GM21723 (cell line): Measurements from ENCODE around the gene BATF3.
A peak's percentile ranks its signal among the peaks of the same experiment; 100 is the strongest.

ENCODE experiments used
- ATAC-seq: cut with Tn5 transposase; IDR thresholded peaks from one replicate; pipeline ENCODE4 v1.9.1; 2021; ENCODE audit warnings: mild to moderate bottlenecking, moderate library complexity; ENCODE audit not compliant: unreplicated experiment

The BATF3 gene

GRCh38 chr1:212686069-212686468 lies 13.6 kb downstream of the BATF3 start:
- no peak for ATAC-seq

- ATAC-seq = no peak
Observed at GRCh38 chr1:212685429-212685828, 14.2 kb downstream of the BATF3 start.

DNA sequence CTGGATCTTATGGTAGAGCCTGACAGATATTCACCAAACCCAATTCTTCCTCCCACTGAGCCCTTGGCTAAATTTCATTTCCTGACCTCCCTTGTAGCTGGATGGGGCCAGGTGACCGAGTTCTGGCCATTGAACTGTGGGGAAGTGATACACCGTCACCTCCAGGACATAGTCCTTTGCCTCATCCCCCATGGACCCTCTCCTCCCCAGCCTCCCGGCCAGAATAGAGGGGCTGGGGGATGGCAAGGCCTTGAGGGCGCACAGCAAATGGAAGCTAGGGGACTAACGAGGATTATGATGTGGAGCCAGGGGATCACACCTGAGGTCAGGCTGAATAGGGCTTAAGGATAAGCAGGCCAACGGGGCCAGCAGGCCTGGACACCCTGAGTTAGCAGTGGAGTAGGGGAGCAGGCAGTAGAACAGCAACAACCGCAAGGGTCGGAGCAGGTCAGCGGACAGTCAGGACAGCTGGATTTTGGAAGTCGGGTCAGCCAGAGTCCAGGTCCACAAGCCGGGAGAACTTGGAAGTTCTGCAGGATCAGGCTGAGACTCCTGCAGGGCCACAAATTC lies 15.0 kb downstream of the BATF3 start:
- no peak for ATAC-seq

DNA sequence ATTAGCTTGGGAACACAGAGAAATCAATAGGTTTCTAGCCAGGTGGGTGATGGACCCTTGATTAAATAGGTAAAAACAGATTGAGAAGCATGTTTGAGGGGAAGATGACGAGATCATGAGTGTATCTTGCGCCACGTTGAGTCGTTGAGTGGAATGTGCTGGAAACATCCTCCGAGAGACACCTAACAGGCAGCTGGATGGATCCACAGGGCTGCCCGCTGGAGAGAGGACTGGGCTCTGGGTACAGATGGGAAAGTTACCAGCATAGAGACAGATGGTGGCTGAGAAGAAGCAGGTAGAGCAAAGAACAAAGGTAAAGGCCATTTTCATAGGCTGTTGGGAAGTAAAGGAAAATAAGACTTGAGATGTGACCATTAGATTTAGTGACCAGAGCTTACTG lies 15.6 kb downstream of the BATF3 start:
- no peak for ATAC-seq

GRCh38 chr1:212683357-212683722 lies 16.3 kb downstream of the BATF3 start:
- ATAC-seq = peak; percentile 67

DNA sequence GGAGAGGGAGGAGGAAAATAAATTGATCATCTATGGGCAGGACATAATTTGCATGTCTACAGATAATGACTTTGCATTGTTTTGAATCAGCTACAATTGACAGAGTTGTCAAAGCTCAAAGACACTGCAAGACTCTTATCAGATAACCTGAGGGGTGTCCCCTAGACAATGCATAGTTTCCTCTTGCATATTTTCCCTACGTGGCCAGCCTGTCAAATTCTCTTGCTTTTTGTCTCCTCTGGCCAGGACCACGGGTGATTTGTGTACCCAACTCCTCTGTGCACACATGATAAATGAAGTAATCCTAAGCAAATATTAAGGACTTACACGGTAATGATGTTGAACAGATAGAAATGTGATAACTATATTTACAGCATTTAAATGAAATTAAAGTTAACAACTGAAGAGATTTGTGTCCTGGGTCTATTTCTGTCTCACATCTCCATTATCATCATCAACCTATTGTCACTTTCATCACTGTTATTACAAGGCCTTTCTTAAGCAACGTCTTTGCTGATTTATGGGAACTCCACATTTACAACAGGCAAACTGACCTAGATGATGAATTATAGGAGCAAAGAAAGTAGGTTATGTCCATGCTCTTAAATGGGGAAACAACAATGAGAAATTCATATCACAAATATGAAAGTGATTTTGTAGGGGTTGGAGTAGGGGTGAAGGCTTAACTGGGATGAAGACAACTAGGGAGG lies 18.8 kb downstream of the BATF3 start:
- no peak for ATAC-seq

DNA sequence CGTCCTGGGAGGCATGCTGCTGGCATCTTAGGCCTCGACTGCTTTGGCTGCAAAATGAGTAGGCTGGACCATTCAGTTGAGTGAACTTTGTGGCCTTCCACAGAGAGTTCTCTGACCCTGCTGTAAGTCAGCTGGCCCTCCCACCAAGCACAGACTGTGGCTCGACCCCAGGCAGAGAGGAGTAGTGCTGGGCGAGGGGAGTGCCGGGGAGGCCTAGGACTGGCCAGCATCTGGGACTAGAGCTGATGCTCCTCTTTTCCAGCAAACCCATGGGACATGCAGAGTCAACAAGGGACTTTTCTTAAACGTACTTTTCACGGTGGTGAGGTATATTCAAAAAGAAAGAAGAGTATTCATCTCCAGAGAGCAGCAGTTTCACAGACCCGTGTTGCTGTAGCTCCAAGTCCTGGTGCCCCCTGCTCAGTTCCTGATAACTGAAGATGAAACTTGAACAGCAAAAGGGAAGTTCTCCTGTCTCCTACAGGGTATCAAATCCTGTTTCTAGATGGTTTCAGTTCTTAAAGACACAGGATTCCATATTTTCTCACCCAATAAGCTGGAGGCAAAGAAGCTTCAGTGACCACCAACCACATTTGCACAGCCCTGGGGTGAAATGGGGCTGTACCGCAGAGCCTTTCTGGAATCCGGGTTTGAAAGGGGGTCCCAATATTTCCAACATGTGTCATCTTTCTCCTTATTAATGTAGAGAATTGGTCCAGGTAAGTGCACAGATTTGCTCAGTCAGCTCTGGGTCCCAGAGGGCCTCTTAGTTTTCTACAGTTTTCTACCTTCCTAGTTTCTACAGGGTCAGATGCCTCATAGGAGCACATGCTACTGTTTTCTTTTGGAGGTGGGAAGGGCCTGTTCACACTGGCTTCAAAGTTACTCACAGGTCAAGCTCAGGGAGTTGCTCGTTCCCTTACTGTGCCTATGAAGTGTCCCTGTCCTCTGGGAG lies 20.9 kb downstream of the BATF3 start:
- ATAC-seq = peak; percentile 67

DNA sequence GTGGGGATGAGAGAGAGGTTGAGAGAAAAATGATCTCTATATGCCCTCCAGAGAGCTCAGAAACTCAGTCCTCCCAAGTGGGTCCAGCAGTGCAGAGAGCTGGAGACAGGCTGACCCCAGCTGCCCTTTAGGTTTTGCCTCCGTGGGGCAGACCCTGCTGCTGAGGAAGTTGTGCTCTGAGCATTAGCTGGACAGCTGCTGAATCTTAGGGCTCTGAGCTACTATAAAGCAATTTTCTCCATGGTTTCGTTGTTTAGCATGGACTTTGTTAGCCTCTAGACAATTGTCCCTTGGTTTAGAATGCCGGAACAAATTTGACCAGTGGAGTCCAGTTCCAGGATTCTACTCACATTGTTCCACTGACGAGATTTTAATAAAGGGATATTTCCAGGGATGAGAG lies 22.1 kb downstream of the BATF3 start:
- ATAC-seq = no peak

DNA sequence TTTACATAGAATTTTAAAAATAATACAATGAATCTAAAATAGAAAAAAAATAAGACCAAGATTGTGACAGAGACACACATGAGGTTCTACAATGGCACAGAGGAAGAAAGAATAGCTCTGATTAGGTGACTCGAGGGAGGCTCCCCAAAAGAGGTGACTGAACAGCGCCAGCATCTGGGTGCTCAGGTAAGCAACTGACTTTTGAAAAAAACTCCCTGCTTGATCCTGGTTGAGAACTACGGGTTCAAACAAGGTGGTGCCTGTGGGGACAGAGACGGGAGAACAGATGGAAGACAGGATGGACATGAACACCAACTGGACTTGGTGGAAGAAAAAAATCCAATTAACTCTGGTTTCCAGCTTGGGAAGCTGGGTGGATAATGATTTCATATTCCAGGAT lies 22.5 kb downstream of the BATF3 start:
- no peak for ATAC-seq

DNA sequence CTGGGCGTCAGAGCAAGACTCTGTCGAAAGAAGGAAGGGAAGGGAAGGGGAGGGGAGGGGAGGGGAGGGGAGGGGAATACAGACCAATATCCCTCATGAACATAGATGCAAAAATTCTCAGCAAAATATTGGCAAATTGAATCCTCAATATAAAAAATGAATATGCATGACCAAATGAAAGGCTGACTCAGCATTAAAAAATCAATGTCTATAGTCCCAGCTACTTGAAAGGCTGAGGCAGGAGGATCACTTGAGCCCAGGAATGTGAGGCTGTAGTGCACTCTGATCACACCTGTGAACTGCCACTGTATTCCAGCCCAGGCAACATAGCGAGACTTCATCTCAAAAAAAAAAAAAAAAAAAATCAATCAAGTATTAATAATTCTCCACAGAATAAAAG lies 24.0 kb downstream of the BATF3 start:
- no peak for ATAC-seq

DNA sequence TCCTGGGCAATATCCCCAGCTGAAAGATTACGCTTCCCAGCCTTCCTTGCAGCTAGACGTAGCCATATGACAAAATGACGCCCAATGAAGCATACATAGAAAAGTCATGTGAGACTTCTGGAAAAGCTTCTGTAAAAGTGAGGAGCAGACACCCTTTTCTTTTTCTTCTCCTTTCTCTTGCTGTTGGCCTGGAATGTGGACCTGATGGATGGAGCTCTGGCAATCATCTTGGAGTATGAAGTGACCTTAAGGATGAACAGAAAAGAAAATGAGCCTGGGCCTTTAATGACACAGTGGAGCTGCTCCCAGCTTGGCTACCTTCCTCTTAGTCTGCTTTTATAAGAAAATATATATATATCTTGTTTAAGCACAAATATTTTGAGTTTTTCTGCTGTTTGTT lies 24.8 kb downstream of the BATF3 start:
- ATAC-seq = no peak

GRCh38 chr1:212671342-212672031 lies 28.2 kb downstream of the BATF3 start:
- no peak for ATAC-seq

- no peak for ATAC-seq
Observed at GRCh38 chr1:212670882-212671281, 28.8 kb downstream of the BATF3 start.

DNA sequence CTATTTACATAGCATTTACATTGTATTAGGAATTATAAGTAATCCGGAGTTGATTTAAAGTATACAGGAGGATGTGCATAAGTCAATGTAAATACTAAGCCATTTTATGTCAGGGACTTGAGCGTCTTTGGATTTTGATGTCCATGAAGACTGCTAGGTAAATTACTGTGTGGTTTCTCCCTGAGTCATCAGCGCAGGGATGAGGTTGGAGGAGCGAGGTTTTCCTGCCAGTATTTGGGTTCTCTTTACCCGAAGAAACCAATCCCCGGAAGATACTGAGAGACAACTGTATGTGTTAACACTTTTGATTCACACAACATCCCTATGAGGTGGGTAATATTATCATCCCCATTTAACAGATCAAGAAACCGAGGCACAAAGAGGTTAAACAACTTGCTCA lies 29.3 kb downstream of the BATF3 start:
- no peak for ATAC-seq

DNA sequence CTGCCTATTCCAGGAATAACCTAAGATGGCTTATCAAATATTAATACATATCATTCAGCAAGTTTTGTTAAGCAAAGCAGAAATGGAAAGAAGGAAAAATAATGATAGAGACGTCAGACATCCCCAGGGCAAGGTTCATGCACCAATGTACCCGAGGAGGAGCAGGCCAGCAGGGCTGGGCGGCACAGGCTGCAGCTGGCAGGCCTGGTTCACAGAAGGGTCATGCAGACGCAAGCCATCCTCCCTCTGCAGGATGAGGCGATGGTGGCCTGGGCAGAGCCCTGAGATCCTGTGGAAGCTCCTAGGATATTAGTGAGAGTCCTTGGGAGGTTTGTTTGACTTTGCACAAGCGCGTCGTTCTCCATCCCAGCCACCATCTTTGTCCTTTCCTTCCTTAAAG lies 30.0 kb downstream of the BATF3 start:
- ATAC-seq = no peak

- ATAC-seq = no peak
Observed at GRCh38 chr1:212669102-212669501, 30.5 kb downstream of the BATF3 start.

- ATAC-seq = no peak
Observed at GRCh38 chr1:212668477-212668876, 31.2 kb downstream of the BATF3 start.

GRCh38 chr1:212667223-212668139 lies 32.2 kb downstream of the BATF3 start:
- no peak for ATAC-seq

DNA sequence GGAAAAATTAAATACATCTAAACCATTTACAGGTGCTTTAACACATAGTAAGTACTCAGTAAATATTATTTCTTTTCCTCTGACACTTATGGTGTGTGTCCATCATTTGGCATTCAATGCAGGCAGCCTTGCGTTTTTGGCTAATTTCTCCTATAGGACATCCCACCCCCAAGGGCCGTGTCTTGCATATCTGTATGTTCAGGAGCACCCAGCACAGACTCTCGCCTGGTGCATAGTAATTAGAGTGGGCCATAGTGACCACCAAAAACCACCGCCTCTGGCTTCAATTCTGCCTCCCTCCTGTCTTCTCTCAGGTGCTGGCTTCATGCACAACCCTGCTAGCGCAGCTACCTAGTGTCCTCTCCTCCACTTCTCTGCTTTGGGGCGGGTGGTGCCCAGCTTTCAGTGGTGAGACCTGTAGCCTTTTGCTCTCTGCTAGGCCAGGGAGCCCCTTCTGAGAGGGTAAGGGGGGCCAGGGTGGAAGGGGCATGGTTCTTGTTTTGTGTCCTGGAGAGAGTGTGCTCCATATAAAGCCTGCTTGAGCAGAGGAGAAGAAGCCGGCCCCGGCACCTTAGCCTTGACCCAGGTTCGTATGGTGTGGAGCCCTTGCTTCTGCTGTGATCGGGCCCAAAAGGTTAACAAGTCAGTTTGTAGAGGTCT lies 33.4 kb downstream of the BATF3 start:
- ATAC-seq = no peak
